ENCODE measurements around the gene FBXW12. TPM values are rescaled to one million over a fixed set of nuclear protein-coding genes. Genes with fewer than 3 reads are reported as not detected.
A peak's percentile ranks its signal among the peaks of the same experiment; 100 is the strongest.

Gene FBXW12
- polyA plus RNA-seq, 1 donor, result 0.18 TPM

DNA sequence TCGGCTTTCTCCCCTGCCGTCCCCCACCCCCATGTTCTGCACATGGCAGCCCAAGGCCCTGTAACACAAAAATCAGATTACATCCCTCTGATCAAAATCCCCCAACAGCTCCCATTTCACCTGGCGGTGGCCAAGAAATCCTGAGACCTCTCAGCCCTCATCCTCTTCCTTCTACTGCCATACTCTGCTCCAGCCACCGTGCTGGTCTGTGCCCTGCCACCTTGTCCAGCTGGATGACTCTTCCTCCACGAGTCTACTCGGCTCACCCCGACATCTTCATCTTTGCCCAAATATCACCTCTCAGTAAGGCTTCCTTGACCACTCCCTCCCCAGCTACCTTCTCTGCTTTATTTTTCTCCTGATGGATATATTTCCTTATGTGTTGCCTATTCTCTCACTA lies 64.8 kb downstream of the FBXW12 start:
- Histone ChIP-seq H3K4me1 (ENCODE audit: control insufficient read depth, insufficient read depth, low read length) (peaks cover 51% of the 10 kb centered on the region), H3K4me3 (ENCODE audit: low read length) (no peak overlapping the region), H3K9me3 (ENCODE audit: control insufficient read depth, low read depth, low read length) (no peaks in the 10 kb centered on the region), H3K36me3 (ENCODE audit: control insufficient read depth, insufficient read depth, low read length) (peaks cover 19% of the 10 kb centered on the region), H3K27me3 (ENCODE audit: control insufficient read depth, insufficient read depth, low read length) (no peaks in the 10 kb centered on the region), H3K27ac (ENCODE audit: low read length) (no peak overlapping the region)
- DNase-seq, result no peak
- WGBS (ENCODE audit: insufficient coverage, low lambda C conversion rate), result 94% methylated on average over 3 of the region's 7 CpGs

DNA sequence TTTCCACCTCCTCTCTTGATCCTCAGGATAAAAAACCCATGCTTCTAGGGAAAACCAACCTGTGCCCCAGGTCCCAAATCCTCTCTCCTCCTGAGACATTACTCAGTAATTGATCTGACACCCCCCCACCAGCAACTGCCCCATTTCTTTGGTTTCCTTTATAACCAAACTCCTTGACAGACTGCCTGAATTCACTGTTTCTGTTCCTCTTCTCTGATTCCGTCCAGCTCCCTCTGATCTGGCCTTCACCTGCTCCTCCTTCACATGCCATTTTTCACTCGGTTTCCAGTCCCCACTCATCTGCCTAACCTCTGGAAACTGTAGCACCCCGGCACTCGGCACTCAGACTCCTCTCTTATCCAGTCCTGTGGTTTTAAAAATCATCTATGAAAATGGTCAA lies 65.8 kb downstream of the FBXW12 start:
- Histone ChIP-seq H3K4me1 (ENCODE audit: control insufficient read depth, insufficient read depth, low read length) (peaks cover 44% of the 10 kb centered on the region), H3K9me3 (ENCODE audit: control insufficient read depth, low read depth, low read length) (no peaks in the 10 kb centered on the region), H3K27me3 (ENCODE audit: control insufficient read depth, insufficient read depth, low read length) (no peaks in the 10 kb centered on the region), H3K27ac (ENCODE audit: low read length) (no peak overlapping the region), H3K4me3 (ENCODE audit: low read length) (no peak overlapping the region), H3K36me3 (ENCODE audit: control insufficient read depth, insufficient read depth, low read length) (peaks cover 16% of the 10 kb centered on the region)
- 93% methylated on average over 3 of the region's 4 CpGs for WGBS (ENCODE audit: insufficient coverage, low lambda C conversion rate)
- DNase-seq, result no peak

DNA sequence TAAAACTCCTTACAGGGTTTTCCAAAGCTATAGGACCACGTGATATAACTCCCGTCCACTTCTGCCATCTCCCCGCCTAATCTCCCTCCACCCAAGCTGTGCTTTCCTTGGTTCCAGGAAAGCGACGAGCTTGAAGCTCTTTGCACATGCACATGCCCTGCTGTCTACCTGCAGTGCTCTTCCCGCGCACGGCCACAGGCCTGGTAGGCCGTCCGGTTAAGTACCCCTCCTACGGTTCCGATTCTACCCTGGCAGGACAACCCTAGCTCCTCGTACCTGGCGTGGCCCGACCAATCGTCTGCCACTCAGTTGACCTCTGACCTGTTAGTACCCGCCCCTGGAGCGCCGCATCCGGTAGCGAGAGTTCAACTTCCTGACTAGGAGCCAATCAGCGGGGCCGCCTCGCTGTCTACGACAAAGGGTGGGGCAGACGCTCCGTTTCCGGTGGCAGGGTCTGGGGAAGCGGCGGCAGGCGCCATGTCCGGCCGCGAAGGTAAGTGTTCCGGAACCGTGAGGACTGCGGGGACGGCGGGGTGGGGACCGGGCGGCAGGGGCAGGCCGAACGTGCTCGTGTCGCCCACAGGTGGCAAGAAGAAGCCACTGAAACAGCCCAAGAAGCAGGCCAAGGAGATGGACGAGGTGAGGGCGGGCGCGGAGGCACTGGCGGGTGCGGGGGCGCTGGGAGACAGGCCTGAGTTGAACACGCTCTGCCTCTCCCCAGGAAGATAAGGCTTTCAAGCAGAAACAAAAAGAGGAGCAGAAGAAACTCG lies 68.0 kb downstream of the FBXW12 start, which contains the start of the genes CCDC51 and TMA7:
CCDC51 (minus strand) TSS at position 300 of the 770 bp plus-strand sequence. CDS start 4,991 bp downstream, outside the sequence.
TMA7 (plus strand) TSS at position 438 of the 770 bp plus-strand sequence; CDS start at position 478, 40 bp downstream.
- peaks cover 24% of the 10 kb centered on the region for H3K4me1 ChIP-seq (ENCODE audit: control insufficient read depth, insufficient read depth, low read length)
- no peaks in the 10 kb centered on the region for H3K9me3 ChIP-seq (ENCODE audit: control insufficient read depth, low read depth, low read length)
- peaks cover 23% of the 10 kb centered on the region for H3K36me3 ChIP-seq (ENCODE audit: control insufficient read depth, insufficient read depth, low read length)
- peak within 1 kb of the TSS; percentile 90 for H3K4me3 ChIP-seq (ENCODE audit: low read length)
- H3K27me3 ChIP-seq (ENCODE audit: control insufficient read depth, insufficient read depth, low read length), result no peaks in the 10 kb centered on the region
- 0% methylated on average over 1 of the region's 54 CpGs for WGBS (ENCODE audit: insufficient coverage, low lambda C conversion rate)
- peak; percentile 97 to 98 for DNase-seq
- H3K27ac ChIP-seq (ENCODE audit: low read length), result peak within 1 kb of the TSS; percentile 89

DNA sequence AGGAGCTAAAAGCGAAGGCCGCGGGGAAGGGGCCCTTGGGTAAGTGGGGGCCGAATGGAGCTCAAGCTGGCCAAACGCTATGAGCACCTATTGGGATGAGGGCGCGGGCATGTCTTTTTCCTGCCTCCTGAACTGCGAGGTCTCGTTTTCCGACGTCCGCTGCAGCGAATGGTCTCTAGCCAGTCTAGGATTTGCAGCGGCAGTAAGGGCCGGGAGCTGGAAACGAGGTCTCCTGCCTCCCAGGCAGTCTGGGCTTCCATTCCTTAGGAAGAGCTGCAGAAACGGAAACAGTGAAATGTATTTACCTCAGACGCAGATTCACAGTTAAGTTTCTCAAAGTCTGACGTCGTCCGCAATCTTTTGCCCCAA lies 68.6 kb downstream of the FBXW12 start:
- H3K36me3 ChIP-seq (ENCODE audit: control insufficient read depth, insufficient read depth, low read length), result peaks cover 23% of the 10 kb centered on the region
- H3K27me3 ChIP-seq (ENCODE audit: control insufficient read depth, insufficient read depth, low read length), result no peaks in the 10 kb centered on the region
- peaks cover 18% of the 10 kb centered on the region for H3K4me1 ChIP-seq (ENCODE audit: control insufficient read depth, insufficient read depth, low read length)
- peak overlapping the region; percentile 90 for H3K4me3 ChIP-seq (ENCODE audit: low read length)
- no peak for DNase-seq
- peak overlapping the region; percentile 89 for H3K27ac ChIP-seq (ENCODE audit: low read length)
- H3K9me3 ChIP-seq (ENCODE audit: control insufficient read depth, low read depth, low read length), result no peaks in the 10 kb centered on the region
- 0% methylated on average over 4 of the region's 21 CpGs for WGBS (ENCODE audit: insufficient coverage, low lambda C conversion rate)

DNA sequence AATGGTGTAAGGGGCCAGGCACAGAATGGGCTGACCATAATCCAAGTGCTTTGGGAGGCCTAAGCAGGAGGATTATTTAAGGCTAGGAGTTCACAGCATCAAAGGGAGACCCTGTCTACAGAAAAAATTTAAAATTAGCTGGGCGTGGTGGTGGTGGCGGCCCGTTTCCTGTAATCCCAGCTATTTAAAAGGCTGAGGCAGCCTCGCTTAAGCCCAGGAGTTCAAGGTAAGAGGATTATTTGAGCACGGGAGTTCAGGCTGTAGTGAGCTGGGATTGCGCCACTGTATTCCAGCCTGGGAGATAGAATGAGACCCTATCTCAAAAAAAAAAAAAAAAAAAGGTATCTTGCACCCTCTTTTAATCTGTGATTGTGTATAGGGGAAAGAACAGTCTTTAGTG lies 69.9 kb downstream of the FBXW12 start:
- 70% methylated on average over 2 of the region's 6 CpGs for WGBS (ENCODE audit: insufficient coverage, low lambda C conversion rate)
- H3K4me1 ChIP-seq (ENCODE audit: control insufficient read depth, insufficient read depth, low read length), result peaks cover 19% of the 10 kb centered on the region
- no peak overlapping the region for H3K27ac ChIP-seq (ENCODE audit: low read length)
- H3K4me3 ChIP-seq (ENCODE audit: low read length), result no peak overlapping the region
- H3K9me3 ChIP-seq (ENCODE audit: control insufficient read depth, low read depth, low read length), result no peaks in the 10 kb centered on the region
- H3K36me3 ChIP-seq (ENCODE audit: control insufficient read depth, insufficient read depth, low read length), result peaks cover 23% of the 10 kb centered on the region
- DNase-seq, result no peak
- H3K27me3 ChIP-seq (ENCODE audit: control insufficient read depth, insufficient read depth, low read length), result no peaks in the 10 kb centered on the region

Other genes with a start within 250 kb of the FBXW12 start
- 5.3 TPM for gene CDC25A, start 183.8 kb upstream of the FBXW12 start, polyA plus RNA-seq
- 0.19 TPM for gene CAMP, start 148.7 kb upstream of the FBXW12 start, polyA plus RNA-seq
- 7.8 TPM for gene ZNF589, start 131.1 kb upstream of the FBXW12 start, polyA plus RNA-seq
- 25.3 TPM for gene NME6, start 70.9 kb upstream of the FBXW12 start, polyA plus RNA-seq
- gene SPINK8, start 38.6 kb upstream of the FBXW12 start, polyA plus RNA-seq, result not detected
- 121 TPM for gene PLXNB1, start 57.9 kb downstream of the FBXW12 start, polyA plus RNA-seq
- gene CCDC51, start 67.9 kb downstream of the FBXW12 start, polyA plus RNA-seq, result 19.0 TPM
- gene TMA7, start 68.0 kb downstream of the FBXW12 start, polyA plus RNA-seq, result 283 TPM
- gene ATRIP, start 74.5 kb downstream of the FBXW12 start, polyA plus RNA-seq, result 6.6 TPM
- 200 TPM for gene SHISA5, start 132.0 kb downstream of the FBXW12 start, polyA plus RNA-seq
- 17.3 TPM for gene PFKFB4, start 184.6 kb downstream of the FBXW12 start, polyA plus RNA-seq
- 0.87 TPM for gene UCN2, start 191.6 kb downstream of the FBXW12 start, polyA plus RNA-seq
- 121 TPM for gene COL7A1, start 223.1 kb downstream of the FBXW12 start, polyA plus RNA-seq
- gene UQCRC1, start 237.4 kb downstream of the FBXW12 start, polyA plus RNA-seq, result 259 TPM
- gene TMEM89, start 249.6 kb downstream of the FBXW12 start, polyA plus RNA-seq, result 0.09 TPM